GM12875 (cell line): ENCODE measurements around the gene KIF1A.

ENCODE experiments used
- H3K4me3 ChIP-seq: one replicate; pipeline ENCODE4 v1.5.1; 2011; ENCODE audit warnings: low read depth, low read length, control low read depth
- TF ChIP-seq, protein P1 (sequence below): IDR thresholded peaks from 2 replicates; pipeline ENCODE4 v1.5.1; 2011; ENCODE audit warnings: low read depth, mild to moderate bottlenecking, control low read depth, inconsistent platforms, low read length, moderate library complexity, borderline replicate concordance; ENCODE audit not compliant: insufficient read depth

The KIF1A gene

DNA sequence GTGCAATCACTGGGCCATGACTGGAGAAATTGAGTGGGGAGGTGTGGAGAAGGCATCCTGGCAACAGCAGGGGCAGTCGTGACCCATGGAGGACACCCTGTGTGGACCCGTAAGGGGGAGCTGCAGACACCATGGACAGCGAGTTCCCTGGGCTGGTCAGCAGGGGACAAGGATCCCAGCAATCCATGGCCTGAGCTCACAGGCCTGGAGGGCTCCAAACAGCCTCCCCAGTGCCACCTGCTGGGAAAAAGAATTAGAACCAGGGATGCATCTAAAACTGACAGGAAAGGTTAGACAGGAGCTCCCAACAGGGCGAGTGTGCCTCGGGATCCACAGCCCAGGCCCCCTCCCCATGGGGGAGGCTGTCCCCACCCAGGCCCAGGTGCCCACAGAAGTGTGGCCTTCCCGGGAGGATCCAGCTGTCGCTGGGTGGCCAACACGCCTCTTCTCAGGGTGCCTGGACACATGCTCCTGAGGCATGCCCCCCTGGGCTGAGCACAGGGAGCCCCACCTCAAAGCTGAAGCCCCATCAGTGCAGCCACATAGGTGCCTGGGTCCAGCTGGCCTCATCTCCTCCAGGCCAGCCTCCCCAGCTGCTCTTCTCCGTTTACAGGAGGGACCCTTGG is 20.5 kb upstream of the KIF1A start:
- no peak overlapping the region for H3K4me3 ChIP-seq
- TF ChIP-seq, protein P1, sequence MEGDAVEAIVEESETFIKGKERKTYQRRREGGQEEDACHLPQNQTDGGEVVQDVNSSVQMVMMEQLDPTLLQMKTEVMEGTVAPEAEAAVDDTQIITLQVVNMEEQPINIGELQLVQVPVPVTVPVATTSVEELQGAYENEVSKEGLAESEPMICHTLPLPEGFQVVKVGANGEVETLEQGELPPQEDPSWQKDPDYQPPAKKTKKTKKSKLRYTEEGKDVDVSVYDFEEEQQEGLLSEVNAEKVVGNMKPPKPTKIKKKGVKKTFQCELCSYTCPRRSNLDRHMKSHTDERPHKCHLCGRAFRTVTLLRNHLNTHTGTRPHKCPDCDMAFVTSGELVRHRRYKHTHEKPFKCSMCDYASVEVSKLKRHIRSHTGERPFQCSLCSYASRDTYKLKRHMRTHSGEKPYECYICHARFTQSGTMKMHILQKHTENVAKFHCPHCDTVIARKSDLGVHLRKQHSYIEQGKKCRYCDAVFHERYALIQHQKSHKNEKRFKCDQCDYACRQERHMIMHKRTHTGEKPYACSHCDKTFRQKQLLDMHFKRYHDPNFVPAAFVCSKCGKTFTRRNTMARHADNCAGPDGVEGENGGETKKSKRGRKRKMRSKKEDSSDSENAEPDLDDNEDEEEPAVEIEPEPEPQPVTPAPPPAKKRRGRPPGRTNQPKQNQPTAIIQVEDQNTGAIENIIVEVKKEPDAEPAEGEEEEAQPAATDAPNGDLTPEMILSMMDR: peak; percentile 50; the same call in 1 of the 2 replicates

DNA sequence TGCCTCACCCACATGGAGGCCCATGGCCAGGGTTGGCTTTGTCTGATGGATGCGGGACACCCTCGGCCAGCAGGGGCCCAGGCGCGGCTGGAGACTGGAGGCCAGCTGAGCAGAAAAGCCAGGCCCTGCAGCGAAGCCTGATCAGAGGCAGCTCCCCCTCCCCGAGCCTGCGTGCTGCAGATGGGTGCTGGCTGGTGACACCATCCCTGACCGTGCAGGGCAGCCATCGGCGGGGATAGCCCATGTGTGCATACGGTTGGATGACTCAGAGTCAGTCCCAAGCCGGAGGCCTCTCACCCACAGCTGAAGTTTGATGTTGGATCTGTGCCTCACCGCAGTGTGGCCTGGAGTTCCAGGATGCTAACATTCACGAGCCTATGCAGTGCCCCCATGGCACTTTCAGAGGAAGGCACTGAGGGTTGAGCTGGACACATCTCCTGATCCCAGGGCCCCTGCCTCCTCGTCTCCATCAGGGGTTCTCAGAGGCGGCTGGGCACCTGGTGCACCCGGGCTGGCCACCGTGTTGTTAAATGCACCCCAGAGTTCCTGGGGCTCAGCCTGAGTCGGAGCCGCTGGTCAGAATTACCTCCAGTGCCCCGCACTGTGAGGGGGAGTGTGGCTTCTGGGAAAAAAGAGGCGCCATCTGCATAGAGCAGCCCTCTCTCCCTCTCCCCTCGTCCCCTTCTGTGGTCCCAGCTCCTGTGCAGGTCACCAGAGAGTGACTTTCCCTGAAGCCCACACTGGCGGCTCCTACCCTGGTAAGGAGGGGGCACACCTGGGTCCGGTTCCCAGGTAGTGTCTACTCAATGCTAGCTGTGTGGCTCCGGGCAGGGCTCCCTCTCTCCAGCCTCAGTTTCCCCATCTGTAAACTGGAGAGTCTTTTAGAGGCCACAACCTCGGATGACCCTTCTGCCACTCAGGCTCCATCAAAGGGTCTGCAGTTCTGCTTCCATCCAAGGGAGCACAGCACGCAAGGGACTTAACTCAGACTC is 19.4 kb upstream of the KIF1A start:
- no peak overlapping the region for H3K4me3 ChIP-seq
- TF ChIP-seq, protein P1: no peak

DNA sequence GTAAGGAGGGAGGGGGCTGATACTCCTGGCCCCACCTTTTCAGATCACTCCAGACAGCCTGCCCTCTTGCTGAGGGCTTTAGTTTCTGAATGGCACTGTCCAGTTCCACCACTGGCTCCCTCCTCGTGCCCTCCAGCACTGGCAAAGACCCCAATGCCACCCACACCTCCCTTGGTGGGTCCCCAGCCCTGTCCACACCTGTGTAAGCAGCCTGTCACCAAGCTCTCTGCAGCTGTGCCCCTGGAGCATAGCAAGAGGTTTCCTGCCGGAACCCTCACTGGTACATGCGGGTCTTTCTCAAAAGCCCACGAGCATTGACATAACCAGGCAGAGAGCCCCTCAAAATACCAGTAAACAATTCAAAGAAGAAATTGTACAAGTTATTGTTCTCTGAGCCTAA is 17.6 kb upstream of the KIF1A start:
- TF ChIP-seq, protein P1: no peak

DNA sequence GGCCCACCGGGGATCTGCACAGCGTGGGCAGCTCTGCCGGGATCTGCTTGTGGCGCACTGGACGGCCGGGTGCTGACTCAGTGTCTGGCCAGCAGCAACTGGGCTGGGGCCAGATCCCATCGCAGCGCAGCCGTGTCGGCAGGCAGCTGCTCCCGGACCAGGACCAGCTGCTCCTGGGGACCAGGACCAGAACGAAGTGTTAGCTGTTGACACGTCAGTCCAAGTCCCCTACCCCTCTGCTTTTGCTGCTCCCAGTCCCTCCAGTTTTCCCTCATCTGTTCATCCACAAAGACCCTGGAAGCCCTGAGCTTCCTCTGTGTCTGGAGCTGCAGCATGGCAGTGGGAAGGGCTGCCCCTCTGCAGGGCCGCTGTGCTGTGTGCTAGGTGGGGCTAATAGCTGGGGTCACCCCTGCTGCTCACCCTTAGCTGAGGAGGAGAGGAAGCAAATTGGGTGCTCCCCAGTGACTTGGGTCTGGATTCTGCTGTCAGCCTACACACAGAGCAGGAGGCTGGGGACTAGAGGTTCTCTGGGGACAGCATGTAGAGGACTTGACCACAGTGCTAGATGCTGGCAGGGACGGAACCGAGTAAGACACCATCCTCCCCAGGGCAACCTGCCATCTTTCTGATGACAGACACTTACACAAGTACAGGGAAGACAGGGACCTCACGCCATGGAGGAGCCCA is 16.9 kb upstream of the KIF1A start:
- H3K4me3 ChIP-seq: no peak overlapping the region
- TF ChIP-seq, protein P1: no peak

More for the DNA sequence above, 17.6 kb upstream of the KIF1A start:
- no peak overlapping the region for H3K4me3 ChIP-seq

DNA sequence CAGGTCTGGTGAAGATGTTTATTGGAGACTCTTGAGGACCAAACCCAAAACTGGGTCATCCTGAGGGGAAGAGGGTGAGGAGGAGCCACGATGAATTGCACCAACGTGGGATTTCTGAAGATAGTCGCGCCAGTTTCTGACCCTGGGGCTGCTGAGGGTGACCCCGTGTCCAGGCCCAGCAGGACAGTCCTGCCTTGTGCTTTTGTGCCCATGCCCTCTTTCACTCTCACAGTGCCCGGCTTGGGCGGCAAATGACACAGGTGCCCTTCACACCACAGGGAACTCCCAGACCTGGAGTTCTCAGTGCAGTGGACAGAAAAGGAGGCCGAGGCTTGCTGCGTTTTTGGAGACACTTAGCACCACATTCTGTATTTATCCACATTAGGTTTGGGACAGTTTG is 15.5 kb upstream of the KIF1A start:
- no peak overlapping the region for H3K4me3 ChIP-seq
- TF ChIP-seq, protein P1: no peak

DNA sequence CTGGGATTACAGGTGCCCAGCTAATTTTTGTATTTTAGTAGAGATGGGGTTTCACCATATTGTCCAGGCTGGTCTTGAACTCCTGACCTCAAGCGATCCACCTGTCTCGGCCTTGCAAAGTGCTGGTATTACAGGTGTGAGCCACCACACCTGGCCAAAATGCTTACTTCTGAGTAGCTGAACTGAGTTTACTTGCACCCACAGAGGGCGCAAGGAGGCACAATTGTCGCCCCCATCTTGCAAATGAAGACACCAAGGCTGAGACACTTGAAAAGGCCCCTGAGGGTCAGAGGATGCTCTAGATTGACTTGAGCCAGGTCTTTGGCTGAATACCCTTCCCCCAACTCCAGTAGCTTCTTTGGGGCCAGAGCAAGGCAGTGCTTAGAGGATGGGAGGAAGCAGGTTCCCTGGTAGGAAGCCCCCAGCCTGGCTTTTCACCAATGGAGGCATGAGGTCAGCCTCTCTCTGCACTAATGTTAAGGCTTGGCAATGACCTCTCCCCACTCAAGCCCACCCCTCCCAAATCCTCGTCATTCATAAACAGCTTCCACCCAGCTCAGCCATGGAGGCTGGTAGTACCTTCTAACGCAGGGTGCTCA is 14.5 kb upstream of the KIF1A start:
- TF ChIP-seq, protein P1: no peak
- no peak overlapping the region for H3K4me3 ChIP-seq
